ENCODE data around the gene TMEM132D.

The TMEM132D gene

GRCh38 chr12:129101404-129101803 is 802.4 kb downstream of the TMEM132D start:
- DNase-seq (ENCODE audit: low read depth), result no peak

GRCh38 chr12:129097451-129097850 is 806.4 kb downstream of the TMEM132D start:
- DNase-seq (ENCODE audit: low read depth), result no peak

DNA sequence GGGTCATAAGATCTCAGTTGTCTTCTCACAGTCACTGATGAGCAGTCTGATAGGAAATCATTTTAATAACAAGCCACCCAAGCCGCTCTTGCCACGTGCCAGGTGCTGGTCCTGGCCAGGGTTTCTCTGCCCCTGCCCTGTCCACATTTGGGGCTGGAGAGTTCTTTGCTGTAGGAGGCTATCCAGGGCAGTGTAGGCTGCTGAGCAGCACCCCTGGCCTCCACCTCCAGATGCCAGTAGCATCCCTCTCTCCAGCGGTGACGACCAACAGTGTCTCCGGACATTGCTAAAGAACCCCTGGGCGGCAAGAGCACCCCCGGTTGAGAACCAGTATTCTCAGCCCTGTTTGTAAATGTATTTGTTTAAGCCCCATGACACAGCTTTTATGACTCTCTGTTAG is 806.9 kb downstream of the TMEM132D start:
- no peak for DNase-seq (ENCODE audit: low read depth)

- no peak for DNase-seq (ENCODE audit: low read depth)
These were observed 807.6 kb downstream of the TMEM132D start for GRCh38 chr12:129096184-129096583.

DNA sequence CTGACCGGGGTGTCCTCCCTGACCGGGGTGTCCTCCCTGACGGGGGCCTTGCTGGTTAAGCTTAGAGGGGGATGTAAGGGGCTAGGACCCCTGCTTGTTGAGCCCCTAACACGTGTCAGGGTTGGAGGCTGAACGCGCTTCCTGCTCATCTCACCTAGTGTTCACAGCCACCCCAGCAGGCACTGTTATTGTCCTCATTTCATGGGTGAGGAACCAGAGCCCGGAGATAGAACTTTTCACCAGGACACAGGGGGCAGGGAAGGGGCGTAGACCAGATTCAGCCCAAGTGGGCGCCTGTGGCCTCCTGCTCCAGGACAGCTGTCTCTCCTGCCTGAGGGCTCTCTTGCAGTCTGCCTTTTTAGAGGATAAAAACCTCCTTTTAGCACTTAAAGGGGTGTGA is 814.2 kb downstream of the TMEM132D start:
- no peak for DNase-seq (ENCODE audit: low read depth)

- DNase-seq (ENCODE audit: low read depth), result no peak
These were observed 818.7 kb downstream of the TMEM132D start for GRCh38 chr12:129084875-129085826.

DNA sequence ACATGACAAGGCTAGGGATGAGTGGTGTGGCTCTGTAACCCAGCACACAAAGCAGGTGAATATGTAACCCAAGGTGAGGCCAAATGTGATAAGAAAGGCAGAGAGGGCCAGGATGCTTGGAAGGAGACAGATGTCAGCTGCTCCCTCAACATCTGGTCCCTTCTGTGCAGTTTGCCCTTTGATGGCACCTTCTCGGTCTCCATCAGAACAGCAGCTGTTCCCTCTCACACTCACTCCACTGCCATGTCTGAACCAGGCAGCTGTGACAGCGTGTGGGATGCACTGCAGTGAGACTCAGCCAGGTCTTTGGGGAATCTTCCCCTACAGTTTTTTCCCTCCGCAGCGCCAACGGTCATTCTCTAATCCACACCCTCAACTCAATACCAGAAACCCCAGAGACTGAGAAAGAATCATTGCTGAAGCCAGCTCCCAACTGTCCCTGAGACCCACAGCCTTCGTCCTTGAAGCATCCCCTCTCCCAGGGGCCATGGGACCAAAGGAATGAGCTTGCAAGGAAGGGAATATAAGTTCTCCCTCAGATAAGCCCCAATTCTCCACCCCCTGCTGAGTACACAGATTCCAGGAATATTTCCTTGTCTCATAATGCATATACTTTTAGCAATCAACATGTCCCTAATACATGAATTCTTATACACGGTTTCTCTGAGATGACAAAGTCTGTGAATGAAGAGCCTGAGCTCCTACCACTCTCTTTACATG is 820.5 kb downstream of the TMEM132D start:
- no peak for DNase-seq (ENCODE audit: low read depth)

DNA sequence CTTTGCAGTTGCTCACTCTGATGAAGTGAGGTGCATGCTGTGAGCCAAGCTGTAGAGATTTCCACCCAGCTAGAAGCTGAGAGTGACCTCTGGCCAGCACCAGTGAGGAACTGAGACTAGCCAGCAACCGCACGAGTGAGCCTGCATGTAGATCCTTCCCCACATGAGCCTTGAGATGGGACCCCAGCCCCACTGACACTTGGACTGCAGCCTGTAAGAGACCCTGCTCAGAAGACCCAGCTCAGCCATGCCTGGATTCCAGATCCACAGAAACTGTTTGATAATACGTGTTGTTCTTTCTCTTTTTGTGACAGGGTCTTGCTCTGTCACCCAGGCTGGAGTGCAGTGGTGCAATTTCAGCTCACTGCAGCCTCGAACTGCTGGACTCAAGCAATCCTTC is 821.4 kb downstream of the TMEM132D start:
- no peak for DNase-seq (ENCODE audit: low read depth)

DNA sequence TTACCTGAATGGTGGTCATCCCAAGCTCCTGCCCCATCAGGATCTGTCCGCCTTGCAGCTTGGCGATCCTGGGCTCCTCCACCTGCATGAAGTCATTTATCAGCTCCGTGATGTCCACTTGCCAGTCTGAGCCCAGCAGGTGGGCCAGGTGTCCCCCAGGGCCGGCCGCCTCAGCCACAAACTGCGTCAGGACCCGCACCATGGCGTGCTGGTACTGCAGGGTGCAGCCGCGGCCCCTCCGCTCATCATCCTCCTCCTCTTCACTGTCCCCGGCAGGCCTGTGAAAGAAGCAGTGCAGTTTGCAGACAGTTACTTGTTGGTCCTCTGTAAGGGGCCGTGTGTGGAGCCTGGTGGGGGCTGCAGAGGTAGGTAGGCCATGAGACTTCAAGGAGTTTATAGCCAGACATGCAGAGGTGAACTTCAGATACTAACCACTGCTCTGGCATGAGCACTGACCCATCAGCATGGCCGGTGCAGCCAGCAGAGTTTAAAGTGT is 822.0 kb downstream of the TMEM132D start:
- no peak for DNase-seq (ENCODE audit: low read depth)

- no peak for DNase-seq (ENCODE audit: low read depth)
These were observed 823.0 kb downstream of the TMEM132D start for GRCh38 chr12:129080821-129081220.

GRCh38 chr12:129080391-129080790 is 823.4 kb downstream of the TMEM132D start:
- DNase-seq (ENCODE audit: low read depth), result no peak

GRCh38 chr12:129079719-129080118 is 824.1 kb downstream of the TMEM132D start:
- DNase-seq (ENCODE audit: low read depth), result no peak

DNA sequence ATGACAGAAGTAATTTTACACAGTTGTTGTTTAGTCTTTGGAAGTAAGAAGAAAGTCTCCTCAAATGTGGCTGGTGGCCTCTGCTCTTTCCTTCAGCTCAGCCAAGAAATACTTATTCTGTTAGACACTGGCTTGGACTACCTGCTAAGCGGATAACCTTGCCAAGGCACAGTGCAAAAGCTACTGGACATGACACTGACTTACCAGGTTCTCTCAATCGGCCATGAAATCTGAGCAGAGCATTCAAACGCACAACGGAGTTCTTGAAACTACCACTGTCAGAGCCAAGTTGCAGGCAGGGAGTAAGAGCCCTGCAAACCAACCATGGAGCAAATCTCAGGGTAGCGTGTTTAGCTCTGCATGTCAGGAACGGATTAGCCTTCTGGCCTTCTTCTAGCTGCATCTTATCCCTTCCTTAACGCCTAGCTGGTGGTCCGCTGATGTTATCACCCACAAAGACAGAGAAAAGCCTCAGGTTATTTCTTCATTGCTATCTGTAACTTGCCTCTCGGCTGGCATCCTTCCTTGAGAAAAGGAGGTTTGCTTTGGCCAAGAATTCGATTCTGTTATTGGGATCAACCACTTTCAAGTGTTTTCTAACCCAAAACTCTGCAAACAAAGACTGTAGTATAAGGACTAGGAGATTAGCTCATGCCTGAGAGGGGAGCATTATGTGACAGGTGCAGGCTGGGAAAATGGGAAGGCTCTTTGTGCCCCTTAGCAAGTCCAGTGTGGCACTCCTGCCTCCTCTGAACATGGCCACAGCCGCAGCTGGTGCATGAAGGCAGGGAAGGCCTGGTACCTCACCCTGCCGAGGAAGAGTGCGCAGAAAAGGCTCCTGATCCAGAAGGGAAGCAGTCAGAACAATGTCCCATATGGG is 827.1 kb downstream of the TMEM132D start:
- no peak for DNase-seq (ENCODE audit: low read depth)

GRCh38 chr12:129075460-129076208 is 828.2 kb downstream of the TMEM132D start:
- no peak for DNase-seq (ENCODE audit: low read depth)

GRCh38 chr12:129074379-129074778 is 829.4 kb downstream of the TMEM132D start:
- no peak for DNase-seq (ENCODE audit: low read depth)

DNA sequence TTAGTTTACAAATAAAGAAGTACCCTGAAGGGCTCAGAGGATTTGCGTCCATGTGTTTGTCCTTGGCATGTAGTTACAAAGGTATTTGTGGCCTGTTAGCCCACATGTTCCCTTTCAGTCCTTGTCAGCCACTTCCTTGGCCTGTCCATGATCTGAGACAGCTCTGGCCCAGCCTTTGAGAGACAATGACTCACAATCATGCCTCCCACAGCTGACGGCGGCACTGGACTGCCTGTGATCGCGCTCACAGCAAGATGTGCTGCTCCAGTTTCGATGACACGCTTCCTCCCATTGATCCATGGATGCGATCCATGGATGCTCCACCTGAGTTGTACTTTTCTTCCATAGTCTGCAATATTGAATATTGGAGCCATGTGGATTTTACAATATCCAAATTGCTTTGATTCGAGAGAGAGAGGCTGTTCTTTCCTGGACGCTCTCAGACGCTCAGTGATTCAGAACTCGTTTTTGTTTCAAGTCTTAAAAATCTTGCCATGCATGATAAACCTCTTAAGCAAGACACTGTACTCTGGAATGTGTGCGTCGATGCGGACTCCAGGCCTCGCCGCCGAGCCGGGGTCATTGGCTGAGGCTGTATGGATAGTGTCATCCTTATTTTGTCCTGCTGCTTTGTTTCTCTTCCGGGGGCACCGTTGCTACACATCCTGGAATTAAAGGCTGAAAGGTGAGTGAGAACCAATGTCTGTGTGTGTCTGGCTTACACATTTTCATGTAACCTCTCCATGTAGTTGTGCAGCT is 830.5 kb downstream of the TMEM132D start:
- DNase-seq (ENCODE audit: low read depth), result no peak

DNA sequence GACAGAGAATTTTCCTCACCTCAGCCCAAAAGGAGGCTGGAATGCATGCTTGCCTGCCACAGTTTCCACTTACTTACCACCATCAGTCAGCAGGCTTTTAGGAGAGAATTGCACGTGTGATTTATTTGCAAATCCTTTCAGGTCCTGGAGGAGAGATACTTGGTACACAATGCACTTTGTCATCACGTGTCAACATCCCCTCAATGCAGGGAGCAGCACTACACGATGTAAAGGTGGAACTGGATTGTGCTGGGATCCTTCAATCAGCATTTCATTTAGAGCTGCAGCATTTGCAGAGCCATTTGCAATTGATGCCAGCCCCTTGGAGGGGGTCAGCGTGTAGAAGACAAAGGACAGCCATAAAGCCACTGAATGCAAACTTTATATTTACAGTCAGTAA is 832.5 kb downstream of the TMEM132D start:
- no peak for DNase-seq (ENCODE audit: low read depth)

GRCh38 chr12:129069886-129070285 is 833.9 kb downstream of the TMEM132D start:
- DNase-seq (ENCODE audit: low read depth), result no peak

DNA sequence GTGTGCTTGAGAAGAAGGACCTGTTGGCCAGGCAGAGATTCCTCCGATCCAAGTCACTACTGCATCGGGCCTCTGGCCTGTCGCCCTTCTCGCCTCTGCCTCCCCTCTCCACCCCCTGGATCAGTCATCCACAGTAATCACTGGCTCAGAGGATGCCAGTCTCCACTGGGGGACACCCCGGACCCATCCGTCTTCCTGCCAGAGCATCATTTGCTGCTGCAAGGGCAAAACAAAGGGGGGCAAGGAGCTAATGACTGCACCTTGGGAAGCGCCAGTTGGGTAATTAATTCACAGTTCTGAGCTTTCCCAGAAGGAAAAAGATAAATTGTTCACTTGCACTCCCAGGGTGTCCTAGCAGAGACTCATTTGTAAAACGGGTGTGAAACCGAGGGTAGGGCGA is 835.1 kb downstream of the TMEM132D start:
- no peak for DNase-seq (ENCODE audit: low read depth)

DNA sequence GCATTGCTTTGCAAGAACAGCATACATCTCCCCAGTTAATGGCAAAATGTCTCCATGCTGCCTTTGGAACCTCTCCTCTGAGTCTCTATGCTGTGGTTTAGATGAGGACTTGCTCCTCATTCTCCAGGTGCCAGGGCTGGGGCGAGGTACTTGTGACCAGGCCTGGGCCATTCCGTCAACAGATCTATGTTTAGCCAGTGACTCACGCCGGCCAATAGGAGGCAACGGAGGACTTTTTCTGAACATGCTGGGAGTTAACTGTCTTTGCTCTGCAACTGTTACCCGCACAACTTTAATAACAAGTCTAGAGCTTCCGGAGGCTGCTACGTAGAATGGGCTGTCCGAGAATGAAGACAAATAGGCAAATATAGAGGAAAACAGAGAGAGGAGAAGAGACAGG is 836.3 kb downstream of the TMEM132D start:
- DNase-seq (ENCODE audit: low read depth), result no peak

Data from amniotic epithelial cell (primary cell).